ENCODE measurements around the gene GRIA4.

GRCh38 chr11:105891685-105892084 is 281.8 kb downstream of the GRIA4 start:
- TF ChIP-seq SMC3 (IDR thresholded peaks at IDR 0.05): no peak
- no peak for TF ChIP-seq USF2 (IDR thresholded peaks at IDR 0.05)
- TF ChIP-seq MAX (IDR thresholded peaks at IDR 0.05): no peak
- no peak for TF ChIP-seq HMGXB4 (CRISPR knock-in tag; IDR thresholded peaks at IDR 0.05; ENCODE audit: borderline replicate concordance)
- TF ChIP-seq CTCF (IDR thresholded peaks at IDR 0.05): no peak
- TF ChIP-seq PHF8 (IDR thresholded peaks at IDR 0.05; ENCODE audit: borderline replicate concordance, low read depth): no peak
- no peak for TF ChIP-seq REST (IDR thresholded peaks at IDR 0.05)
- no peak for TF ChIP-seq CHD4 (IDR thresholded peaks at IDR 0.05; ENCODE audit: borderline replicate concordance)
- no peak for TF ChIP-seq POLR2A (IDR thresholded peaks at IDR 0.05; ENCODE audit: low read length)
- TF ChIP-seq BHLHE40 (IDR thresholded peaks at IDR 0.05; ENCODE audit: low read depth, low read length): no peak
- no peak for TF ChIP-seq NPAS2 (CRISPR knock-in tag; IDR thresholded peaks at IDR 0.05; ENCODE audit: borderline replicate concordance)
- no peak for TF ChIP-seq EHMT2 (IDR thresholded peaks at IDR 0.05; ENCODE audit: low read depth)
- no peak for TF ChIP-seq PBX3 (IDR thresholded peaks at IDR 0.05)

Measured in A549 (cell line).